ENCODE measurements around the gene PGM5.

Gene PGM5

GRCh38 chr9:68446836-68447235 is 90.4 kb downstream of the PGM5 start:
- DNase-seq = no peak

- no peak for DNase-seq
Measured at GRCh38 chr9:68447611-68448010, 91.2 kb downstream of the PGM5 start.

GRCh38 chr9:68454579-68455334 is 98.3 kb downstream of the PGM5 start:
- no peak for DNase-seq

GRCh38 chr9:68455451-68455850 is 99.0 kb downstream of the PGM5 start:
- no peak for DNase-seq

- DNase-seq = no peak
Measured at GRCh38 chr9:68457803-68458202, 101.4 kb downstream of the PGM5 start.

GRCh38 chr9:68458918-68459317 is 102.5 kb downstream of the PGM5 start:
- DNase-seq = no peak

GRCh38 chr9:68462105-68462775 is 105.8 kb downstream of the PGM5 start:
- no peak for DNase-seq

GRCh38 chr9:68470067-68470466 is 113.7 kb downstream of the PGM5 start:
- DNase-seq = no peak

GRCh38 chr9:68470634-68471033 is 114.2 kb downstream of the PGM5 start:
- no peak for DNase-seq

- no peak for DNase-seq
Measured at GRCh38 chr9:68472119-68472518, 115.7 kb downstream of the PGM5 start.

GRCh38 chr9:68473790-68474189 is 117.4 kb downstream of the PGM5 start:
- peak; percentile 2 for DNase-seq

GRCh38 chr9:68476422-68476821 is 120.0 kb downstream of the PGM5 start:
- DNase-seq = no peak

- no peak for DNase-seq
Measured at GRCh38 chr9:68476847-68477246, 120.4 kb downstream of the PGM5 start.

GRCh38 chr9:68480807-68481206 is 124.4 kb downstream of the PGM5 start:
- DNase-seq = no peak

- DNase-seq = no peak
Measured at GRCh38 chr9:68482548-68482947, 126.1 kb downstream of the PGM5 start.

GRCh38 chr9:68488126-68488525 is 131.7 kb downstream of the PGM5 start:
- DNase-seq = no peak

- DNase-seq = no peak
Measured at GRCh38 chr9:68489646-68490045, 133.2 kb downstream of the PGM5 start.

- no peak for DNase-seq
Measured at GRCh38 chr9:68492806-68493205, 136.4 kb downstream of the PGM5 start.

GRCh38 chr9:68493541-68493940 is 137.1 kb downstream of the PGM5 start:
- DNase-seq = no peak

GRCh38 chr9:68493958-68494577 is 137.7 kb downstream of the PGM5 start:
- no peak for DNase-seq

- DNase-seq = no peak
Measured at GRCh38 chr9:68495247-68495646, 138.8 kb downstream of the PGM5 start.

- DNase-seq = no peak
Measured at GRCh38 chr9:68496356-68496755, 139.9 kb downstream of the PGM5 start.

GRCh38 chr9:68497629-68498028 is 141.2 kb downstream of the PGM5 start:
- DNase-seq = no peak

GRCh38 chr9:68498816-68499215 is 142.4 kb downstream of the PGM5 start:
- no peak for DNase-seq
